H54 (cell line): ENCODE results near the gene BHLHA15.

Experiments used
- DNase-seq: peaks from one replicate; pipeline ENCODE4 v3.0.0; 2011; ENCODE audit warnings: low spot score, mixed read lengths; ENCODE audit not compliant: insufficient read length
- FAIRE-seq: peaks from 3 replicates; lab custom pipeline; 2011; peaks lifted over from hg19 to GRCh38; lab: Jason Lieb, UNC
- POLR2A ChIP-seq: IDR thresholded peaks from 2 replicates; pipeline ENCODE4 v1.6.1; 2011; ENCODE audit warnings: low read depth, mild to moderate bottlenecking, low read length

The BHLHA15 gene

DNA sequence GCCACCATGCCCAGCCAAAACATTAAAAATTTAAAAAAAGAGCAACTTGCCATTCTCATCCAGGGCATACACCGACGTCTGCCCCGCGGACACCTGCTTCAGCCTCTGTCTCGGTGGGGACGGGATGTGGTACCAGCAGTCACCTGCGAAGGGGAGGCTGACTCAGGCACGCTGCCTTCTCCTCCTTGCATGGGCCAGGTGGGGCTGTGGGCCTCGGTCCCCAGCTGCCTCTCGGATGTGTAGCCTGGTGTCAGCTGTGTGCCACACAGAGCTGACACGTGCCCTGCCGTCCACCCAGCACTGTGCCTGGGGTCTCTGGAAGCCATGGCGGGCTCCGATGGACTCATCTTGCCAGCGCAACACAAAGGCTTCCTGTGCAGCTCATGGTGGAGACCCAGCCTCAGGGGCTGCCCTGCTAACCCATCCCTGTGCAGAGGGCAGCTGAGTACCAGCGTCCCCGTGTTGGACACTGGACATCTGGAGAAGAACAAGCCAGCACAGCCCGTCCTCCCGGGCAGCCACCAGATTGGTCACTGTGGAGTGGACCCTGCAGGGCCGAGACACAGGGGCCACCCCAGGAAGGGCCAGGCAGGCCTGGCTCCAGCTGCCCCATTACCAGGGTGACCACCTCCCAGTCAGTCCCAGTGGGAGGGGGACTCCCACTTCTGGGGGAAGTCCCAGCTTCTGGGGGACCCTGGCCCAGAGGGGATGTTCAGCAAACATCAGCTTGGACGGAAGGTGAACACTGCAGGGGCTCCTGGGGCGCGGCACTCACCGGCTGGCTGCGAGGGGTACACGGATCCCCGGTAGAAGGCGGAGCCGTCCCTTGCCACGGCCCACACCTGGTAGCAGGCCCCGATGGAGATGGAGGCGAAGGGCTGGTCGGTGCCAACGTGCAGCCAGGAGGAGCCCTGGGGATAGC is 10.6 kb downstream of the BHLHA15 start:
- DNase-seq (no peak), FAIRE-seq (no peak)
- no peak for TF ChIP-seq POLR2A

DNA sequence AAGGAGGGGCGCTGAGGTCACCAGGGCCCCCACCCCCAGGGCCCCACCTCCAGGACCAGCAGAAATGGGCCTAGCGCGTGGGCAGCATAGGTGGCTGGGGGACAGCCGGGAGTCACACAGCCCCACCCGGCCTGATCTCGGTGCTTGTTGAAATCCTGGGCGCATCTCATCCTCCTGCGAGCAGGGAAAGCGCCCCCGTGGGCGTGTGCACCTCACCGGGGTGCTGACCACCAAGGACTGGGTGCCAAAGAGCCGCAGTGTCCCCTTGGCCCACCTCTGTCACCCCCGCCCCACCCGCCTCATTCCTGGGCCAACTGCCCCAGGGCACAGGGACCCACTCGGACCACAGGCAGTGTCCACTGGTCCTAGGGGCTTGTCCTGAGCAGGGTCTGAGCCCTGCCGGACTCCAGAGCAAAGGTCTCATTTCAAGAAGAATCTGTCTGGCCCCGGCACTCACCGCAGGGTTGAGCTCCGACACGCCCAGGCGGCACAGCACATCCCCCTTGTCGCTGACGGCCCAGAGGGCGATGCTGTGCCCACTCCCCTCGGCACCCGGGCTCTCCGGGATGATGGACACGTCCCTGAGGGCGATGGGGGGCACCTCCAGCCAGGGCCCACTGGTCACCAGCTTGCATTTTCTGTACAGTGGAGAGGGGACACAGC is 11.4 kb downstream of the BHLHA15 start:
- no peak for TF ChIP-seq POLR2A
- DNase-seq (no peak), FAIRE-seq (no peak)

DNA sequence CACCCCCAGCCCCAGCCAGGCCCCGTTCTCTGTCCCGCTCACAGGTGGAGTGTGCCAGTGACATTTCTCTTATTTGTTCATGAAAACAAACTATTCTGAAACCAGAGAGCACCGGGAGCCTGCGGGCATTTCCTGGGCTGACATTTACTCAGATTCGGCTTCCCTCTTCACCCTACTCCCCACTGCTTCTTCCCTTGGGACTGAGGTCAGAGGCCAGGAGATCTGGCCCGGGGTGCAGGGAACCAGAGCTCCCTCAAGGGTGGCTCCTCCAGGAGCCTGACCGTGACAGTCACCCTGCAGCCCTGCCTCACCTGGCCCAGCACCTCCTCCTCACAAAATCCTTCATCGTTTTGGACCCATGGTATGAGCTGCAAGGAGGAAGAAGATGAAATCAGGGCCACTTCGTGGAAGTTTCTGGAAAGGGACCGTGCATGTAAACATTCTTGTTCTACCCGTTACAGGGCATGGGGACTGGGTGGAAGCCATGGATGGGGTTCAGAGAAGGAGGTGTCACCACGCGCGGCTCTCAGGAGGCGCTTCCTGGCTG is 12.2 kb downstream of the BHLHA15 start:
- FAIRE-seq (no peak), DNase-seq (no peak)
- no peak for TF ChIP-seq POLR2A

DNA sequence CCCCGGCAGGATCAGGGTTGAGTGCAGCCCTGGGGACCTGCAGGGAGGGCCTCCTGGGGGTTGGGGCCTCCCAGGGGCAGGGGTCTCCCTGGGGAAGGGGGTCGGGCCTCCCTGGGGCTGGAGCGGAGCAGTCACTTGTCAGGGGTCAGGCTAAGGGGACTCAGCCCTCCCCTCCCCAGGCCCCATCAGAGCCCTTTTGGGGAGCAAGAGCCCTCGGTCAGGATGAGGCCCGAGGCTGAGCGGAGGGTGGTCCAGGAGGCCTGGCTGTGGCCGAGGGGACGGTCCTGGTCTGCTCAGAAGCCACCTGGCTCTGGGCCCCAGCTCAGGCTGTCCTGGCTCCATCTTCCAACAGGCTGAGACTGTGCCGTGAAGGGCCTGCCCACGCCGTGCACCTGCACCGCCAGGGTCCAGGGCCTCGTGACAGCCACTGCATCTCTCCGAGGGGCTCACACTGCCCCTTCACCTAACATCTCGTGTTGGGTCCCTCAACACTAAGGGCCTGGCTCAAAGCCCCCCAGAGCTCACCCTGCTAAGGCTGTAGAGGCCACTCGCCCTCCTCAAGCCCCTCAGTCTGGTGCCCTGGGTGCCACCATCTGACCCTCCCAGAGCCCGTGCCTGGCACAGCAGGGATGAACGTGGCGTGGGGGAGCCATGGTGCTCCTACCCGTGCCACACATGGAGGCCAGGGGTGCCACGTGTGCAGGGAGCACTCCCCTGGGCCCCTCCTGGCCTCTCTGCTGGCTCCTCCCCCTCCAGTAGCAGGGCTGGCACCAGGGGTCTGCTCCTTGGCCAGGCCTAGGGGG is 12.9 kb downstream of the BHLHA15 start:
- no peak for DNase-seq
- FAIRE-seq = no peak
- no peak for TF ChIP-seq POLR2A

DNA sequence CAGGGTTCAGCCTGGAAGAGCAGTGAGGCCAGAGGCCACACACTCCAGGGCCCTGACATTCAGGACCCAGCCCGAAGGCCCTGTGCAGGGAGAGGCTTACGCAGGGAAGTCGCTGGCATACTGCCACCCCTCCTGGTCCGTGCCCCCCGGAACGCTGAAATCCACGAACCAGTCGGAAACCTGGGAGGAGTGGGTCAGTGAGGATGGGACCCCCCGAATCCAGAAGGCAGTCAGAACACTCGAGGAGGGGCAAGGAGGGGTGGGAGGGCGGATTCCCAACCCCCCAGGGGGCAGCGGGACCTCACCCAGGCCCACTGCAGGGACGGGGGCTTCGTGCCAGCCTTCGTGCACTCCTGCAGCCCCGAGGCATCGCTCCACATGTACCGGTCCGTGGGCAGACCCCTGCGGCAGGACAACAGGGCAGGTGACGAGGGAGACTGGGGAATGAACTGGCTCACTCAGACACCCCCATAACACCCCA is 13.5 kb downstream of the BHLHA15 start:
- DNase-seq (no peak), FAIRE-seq (no peak)
- TF ChIP-seq POLR2A = no peak

DNA sequence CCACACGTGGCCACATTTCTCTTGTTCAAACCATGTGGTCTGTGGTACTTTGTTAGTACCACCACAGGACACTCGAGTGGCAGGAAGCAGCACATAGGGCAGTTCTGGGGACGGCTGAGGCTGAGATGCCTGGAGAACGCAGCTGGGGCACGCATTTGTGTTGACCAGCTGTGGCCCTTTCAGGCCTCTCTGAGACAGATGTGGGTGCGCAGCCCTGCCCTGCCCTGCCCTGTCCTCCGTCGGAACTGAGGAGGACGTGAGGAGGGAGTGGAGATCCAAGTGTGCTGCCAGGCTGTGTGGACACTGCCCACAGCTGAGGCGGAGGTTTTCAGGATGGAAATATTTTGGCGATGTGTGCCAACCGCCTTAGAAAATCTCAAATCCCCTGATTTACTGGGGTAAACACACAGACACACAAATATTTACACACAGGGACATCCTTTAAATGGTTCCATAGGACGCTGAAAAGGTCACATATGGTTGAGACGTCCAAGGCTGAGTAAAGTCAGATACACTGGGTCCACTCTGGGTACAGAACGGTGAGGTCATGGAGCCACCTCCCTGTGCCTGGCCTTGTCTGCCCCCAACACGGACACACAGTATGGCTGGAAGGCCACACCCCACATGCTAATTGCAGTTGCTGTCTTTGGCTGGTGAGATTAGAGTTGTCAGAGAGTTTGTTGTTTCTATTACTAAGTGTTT is 14.8 kb downstream of the BHLHA15 start:
- no peak for DNase-seq
- no peak for FAIRE-seq
- TF ChIP-seq POLR2A = no peak

DNA sequence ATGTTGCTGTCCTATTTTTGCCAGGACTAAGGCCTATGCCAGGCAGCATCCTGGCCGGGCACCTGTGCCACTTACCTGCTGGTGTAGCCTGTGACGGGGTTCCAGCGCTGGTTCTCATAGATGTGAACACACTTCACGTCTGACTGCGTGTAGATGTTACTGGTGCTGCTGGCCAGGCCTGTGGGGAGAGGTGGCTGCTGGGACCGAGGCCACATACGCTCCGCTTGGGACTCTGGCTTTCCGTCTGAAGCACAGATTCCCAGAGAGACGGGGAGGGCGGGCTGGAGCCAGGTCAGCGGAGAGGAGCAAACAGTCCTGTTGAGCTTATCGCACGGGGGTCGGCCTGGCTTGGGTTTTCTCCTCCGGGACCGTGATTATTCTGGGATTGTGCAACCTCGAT is 16.7 kb downstream of the BHLHA15 start:
- FAIRE-seq = no peak
- TF ChIP-seq POLR2A = no peak
- no peak for DNase-seq

DNA sequence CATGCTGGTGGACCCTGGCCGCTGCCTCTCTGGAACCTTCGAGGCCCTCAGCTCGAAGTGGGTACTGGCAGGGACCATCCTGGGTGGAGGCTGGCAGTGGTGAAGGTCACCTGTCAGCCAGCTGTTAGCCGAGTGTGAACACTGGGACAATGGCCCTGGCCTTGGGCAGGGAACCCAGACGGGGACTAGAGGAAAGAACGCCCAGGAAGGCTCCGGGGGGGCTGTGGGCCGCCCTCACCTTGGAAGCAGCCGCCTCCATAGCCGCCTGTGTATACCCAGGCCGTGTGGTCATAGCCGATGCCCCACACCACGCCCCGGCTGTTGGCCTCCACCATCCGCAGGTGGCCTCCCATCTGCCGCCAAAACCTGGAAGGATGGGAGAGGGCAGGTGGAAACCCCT is 17.6 kb downstream of the BHLHA15 start:
- DNase-seq (no peak), FAIRE-seq (no peak)
- TF ChIP-seq POLR2A = no peak

DNA sequence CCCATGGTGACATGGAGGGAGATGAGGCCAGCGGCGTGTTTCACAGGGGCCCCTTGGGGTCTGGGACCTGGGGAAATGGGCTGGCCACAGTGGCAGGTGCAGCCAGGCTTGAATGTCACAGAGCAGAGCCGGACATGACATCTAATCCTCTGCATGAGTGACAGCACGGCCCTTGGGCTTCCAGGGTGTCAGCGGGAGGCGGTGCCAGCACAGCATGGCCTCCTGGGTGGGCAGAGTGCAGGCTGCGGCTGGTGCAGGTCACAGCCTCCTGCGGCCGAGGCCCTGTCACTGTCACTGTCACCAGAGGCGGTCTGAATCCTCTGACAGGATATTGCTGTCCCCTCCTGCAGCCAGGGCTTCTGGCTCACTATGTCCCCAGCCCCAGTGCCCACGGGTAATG is 18.2 kb downstream of the BHLHA15 start:
- FAIRE-seq (no peak), DNase-seq (no peak)
- TF ChIP-seq POLR2A = no peak

DNA sequence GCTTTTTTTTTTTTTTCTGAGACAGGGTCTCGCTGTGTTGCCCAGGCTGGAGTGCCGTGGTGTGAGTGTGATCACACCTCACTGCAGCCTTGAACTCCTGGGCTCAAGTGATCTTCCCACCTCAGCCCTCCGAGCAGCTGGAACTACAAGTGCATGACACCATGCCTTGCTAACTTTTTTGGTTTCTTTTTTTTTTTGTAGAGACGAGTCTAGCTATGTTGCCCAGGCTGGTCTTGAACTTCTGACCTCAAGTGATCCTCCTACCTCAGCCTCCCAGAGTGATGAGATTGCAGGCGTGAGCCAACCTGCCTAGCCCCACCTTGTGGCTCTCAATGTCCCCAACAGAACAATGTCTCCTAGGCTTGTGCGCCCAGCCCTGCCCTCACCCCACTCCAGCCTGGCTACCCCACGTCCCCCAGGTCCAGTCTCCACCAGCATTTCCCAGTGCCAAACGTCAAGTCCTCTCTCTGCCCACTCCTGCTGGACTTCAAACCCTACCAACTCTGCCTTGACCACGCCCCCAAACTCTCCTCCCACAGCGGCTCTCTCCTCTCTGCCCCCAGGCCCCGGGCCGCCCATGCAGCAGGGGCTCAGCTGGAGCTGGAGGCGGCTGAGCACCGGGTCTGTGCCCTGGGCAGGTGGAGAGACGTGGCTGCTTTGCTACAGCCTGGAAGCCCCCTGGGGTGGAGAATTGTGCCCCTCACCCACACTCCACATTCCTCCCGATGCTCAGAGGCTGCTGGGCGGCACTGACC is 18.9 kb downstream of the BHLHA15 start:
- no peak for FAIRE-seq
- DNase-seq = no peak
- no peak for TF ChIP-seq POLR2A

DNA sequence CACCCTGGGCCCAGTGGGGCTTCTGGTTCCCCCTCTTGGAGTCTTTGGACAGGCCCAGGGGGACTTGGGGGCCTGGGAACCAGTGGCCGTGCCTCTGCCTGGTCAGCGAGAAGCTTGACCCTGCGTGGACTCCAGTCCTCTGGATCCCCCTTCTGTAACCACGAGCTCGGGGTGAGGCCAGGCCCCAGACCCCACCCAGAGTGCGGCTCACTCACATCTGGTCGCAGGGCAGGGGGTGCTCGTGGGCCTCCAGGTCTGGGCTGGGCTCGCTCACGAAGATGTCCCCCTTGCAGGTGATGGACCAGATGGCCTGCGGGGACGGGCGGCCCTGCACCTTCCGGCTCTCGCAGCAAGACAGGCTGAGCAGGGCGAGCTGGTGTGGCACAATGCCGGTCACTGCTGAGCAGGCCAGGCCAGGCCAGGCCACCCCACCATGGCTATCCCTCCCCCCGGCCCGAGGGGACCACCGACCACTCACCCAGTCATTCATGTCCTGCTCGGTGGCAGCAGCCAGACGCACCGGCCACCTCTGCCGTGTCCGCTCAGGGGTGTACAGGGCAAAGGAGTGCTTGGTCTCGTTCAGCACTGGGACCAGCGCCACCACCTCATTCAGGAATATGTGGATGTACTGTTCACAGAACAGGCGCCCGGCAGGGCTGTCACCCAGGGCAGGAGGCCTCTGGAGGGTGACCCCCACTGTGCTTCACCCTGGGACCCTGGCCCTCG is 19.7 kb downstream of the BHLHA15 start:
- FAIRE-seq (no peak), DNase-seq (no peak)
- TF ChIP-seq POLR2A = no peak
